ENCODE results near the gene FOXP1. TPM values are rescaled to one million over a fixed set of nuclear protein-coding genes. Genes with fewer than 3 reads are reported as not detected.

Gene FOXP1
- total RNA-seq, 1 donor, result 55.7 TPM

DNA sequence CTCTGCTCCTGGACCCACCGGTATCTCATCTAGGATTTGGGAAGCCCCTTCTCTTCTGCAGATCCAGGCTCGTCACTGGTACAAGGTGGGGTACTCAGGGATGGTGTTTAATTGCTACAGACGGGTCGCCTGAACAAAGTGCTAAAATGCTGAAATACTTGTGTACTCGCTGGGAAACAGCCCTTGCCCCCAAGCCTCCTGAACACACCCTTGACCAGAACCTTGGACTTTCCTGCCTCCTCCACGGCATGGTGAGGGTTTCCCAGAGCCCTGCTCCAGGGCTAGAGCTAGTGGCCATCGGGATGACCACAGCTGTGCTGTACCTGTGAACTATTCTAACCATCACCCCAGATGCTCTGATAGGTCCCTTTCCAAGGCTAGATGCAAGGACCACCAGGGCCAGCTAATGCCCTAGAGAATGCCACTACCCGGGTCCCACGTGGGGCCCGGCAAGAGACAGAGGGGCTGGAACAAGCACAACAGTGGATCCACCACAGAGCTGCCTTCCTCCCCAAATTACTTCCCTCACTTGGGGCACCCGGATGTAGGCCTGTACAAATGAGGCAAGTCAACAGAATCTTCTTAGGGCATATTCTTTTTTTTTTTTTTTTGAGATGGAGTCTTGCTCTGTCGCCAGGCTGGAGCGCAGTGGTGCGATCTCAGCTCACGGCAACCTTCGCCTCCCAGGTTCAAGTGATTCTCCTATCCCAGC is 267.3 kb downstream of the FOXP1 start:
- H3K4me3 ChIP-seq (ENCODE audit: low read depth, low read length), result no peak overlapping the region
- no peak for DNase-seq (ENCODE audit: low read depth)
- no peak for TF ChIP-seq CTCF (IDR thresholded peaks at IDR 0.05; ENCODE audit: insufficient read depth, low read depth, low read length)

- no peak for TF ChIP-seq CTCF (IDR thresholded peaks at IDR 0.05; ENCODE audit: insufficient read depth, low read depth, low read length)
- H3K4me3 ChIP-seq (ENCODE audit: low read depth, low read length), result no peak overlapping the region
These were observed 268.1 kb downstream of the FOXP1 start for GRCh38 chr3:71315431-71315830.

GRCh38 chr3:71313844-71314243 is 269.7 kb downstream of the FOXP1 start:
- no peak overlapping the region for H3K4me3 ChIP-seq (ENCODE audit: low read depth, low read length)
- DNase-seq (ENCODE audit: low read depth), result no peak
- TF ChIP-seq CTCF (IDR thresholded peaks at IDR 0.05; ENCODE audit: insufficient read depth, low read depth, low read length), result no peak

More at GRCh38 chr3:71315431-71315830, 268.1 kb downstream of the FOXP1 start:
- DNase-seq (ENCODE audit: low read depth), result no peak

GRCh38 chr3:71312461-71312860 is 271.1 kb downstream of the FOXP1 start:
- H3K4me3 ChIP-seq (ENCODE audit: low read depth, low read length), result no peak overlapping the region
- TF ChIP-seq CTCF (IDR thresholded peaks at IDR 0.05; ENCODE audit: insufficient read depth, low read depth, low read length), result no peak

DNA sequence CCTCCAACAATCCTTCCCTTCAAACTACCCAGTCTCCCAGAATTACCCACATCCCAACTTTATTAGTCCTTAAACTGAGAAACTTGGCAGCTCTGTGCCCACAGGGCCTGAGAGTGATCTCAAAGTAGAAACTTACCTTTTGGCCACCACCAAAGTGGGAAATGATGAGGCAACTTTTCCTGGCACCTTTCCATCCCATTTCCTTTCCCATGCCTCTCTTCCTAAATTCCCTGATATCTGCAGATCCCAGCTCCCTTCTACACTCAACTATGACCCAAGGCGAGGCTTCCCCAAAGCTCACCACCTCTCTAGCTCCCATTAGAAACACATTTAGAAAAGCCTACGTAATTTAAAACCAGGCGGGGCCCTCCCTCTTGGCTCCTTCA is 271.9 kb downstream of the FOXP1 start:
- DNase-seq (ENCODE audit: low read depth), result no peak
- H3K4me3 ChIP-seq (ENCODE audit: low read depth, low read length), result no peak overlapping the region
- no peak for TF ChIP-seq CTCF (IDR thresholded peaks at IDR 0.05; ENCODE audit: insufficient read depth, low read depth, low read length)

More at GRCh38 chr3:71312461-71312860, 271.1 kb downstream of the FOXP1 start:
- DNase-seq (ENCODE audit: low read depth), result no peak

- DNase-seq (ENCODE audit: low read depth), result no peak
- H3K4me3 ChIP-seq (ENCODE audit: low read depth, low read length), result no peak overlapping the region
- TF ChIP-seq CTCF (IDR thresholded peaks at IDR 0.05; ENCODE audit: insufficient read depth, low read depth, low read length), result no peak
These were observed 272.4 kb downstream of the FOXP1 start for GRCh38 chr3:71310980-71311660.
